H1 (cell line): ENCODE results near the gene PRKCA. TPM values are rescaled to one million over a fixed set of nuclear protein-coding genes. Genes with fewer than 3 reads are reported as not detected.
A peak's percentile ranks its signal among the peaks of the same experiment; 100 is the strongest.

Experiments
- CTCF ChIA-PET: fragments of 300-600 bp; sonication (Branson Sonifier 250); formaldehyde crosslinking; loops from one replicate; lab custom pipeline; 2021; ENCODE audit not compliant: partially characterized antibody; lab: Charles Lee
- POLR2A ChIA-PET: fragments of 300-600 bp; sonication (Branson Sonifier 250); formaldehyde crosslinking; loops from one replicate; lab custom pipeline; 2021; ENCODE audit warnings: inconsistent platforms; ENCODE audit not compliant: partially characterized antibody; lab: Charles Lee
- DNase-seq, 2 experiments: peaks; one replicate each; pipeline versions ENCODE4 v3.0.0 to v3.0.0-alpha.2; 2010 to 2022; ENCODE audit warnings: low spot score in 2 of 2, low read depth in 1 of 2, mixed read lengths in 1 of 2
- FAIRE-seq: peaks from 2 replicates; lab custom pipeline; 2011; peaks lifted over from hg19 to GRCh38; lab: Jason Lieb, UNC
- H2AFZ ChIP-seq: 2 replicates; pipeline ENCODE4 v1.8.1; 2012; ENCODE audit warnings: low read length, inconsistent platforms
- H2AK5ac ChIP-seq: 2 replicates; pipeline ENCODE4 v1.6.1; 2013; ENCODE audit warnings: low read depth, low read length
- H2BK120ac ChIP-seq: replicated peaks from 2 replicates; pipeline ENCODE3; 2013; ENCODE audit warnings: low read depth, low read length, inconsistent platforms
- H2BK12ac ChIP-seq: 2 replicates; pipeline ENCODE4 v1.6.1; 2013; ENCODE audit warnings: low read depth, low read length
- H2BK15ac ChIP-seq: 2 replicates; pipeline ENCODE4 v1.6.1; 2013; ENCODE audit warnings: low read length
- H2BK20ac ChIP-seq: 2 replicates; pipeline ENCODE4 v1.6.1; 2013; ENCODE audit warnings: low read length
- H2BK5ac ChIP-seq: 2 replicates; pipeline ENCODE4 v1.6.1; 2013; ENCODE audit warnings: low read depth, low read length
- H3K14ac ChIP-seq: 2 replicates; pipeline ENCODE4 v1.6.1; 2013; ENCODE audit warnings: inconsistent platforms; ENCODE audit not compliant: insufficient read length
- H3K18ac ChIP-seq: 2 replicates; pipeline ENCODE4 v1.6.1; 2013; ENCODE audit warnings: low read length; ENCODE audit errors: extremely low read depth
- H3K23ac ChIP-seq: 2 replicates; pipeline ENCODE4 v1.6.1; 2013; ENCODE audit warnings: inconsistent platforms; ENCODE audit not compliant: insufficient read length
- H3K23me2 ChIP-seq: 2 replicates; pipeline ENCODE4 v1.6.1; 2013; ENCODE audit warnings: low read depth, low read length
- H3K27ac ChIP-seq: 2 replicates; pipeline ENCODE4 v1.6.1; 2011; ENCODE audit warnings: low read depth, low read length, inconsistent platforms
- H3K27me3 ChIP-seq, 4 experiments: replicated peaks in 1 of 4; 1 replicate in 1 of 4; 2 replicates in 3 of 4; pipeline versions ENCODE4 v1.6.1 to v1.8.1; 2011 to 2013; ENCODE audit warnings: low read length in 3 of 4, mild to moderate bottlenecking in 3 of 4, inconsistent platforms in 2 of 4, mixed read lengths in 2 of 4, moderate library complexity in 1 of 4; ENCODE audit not compliant: control insufficient read depth in 3 of 4, insufficient read depth in 3 of 4; ENCODE audit errors: extremely low read depth in 1 of 4
- H3K36me3 ChIP-seq, 4 experiments: 2 replicates each; pipeline versions ENCODE4 v1.6.1 to v1.8.1; 2011 to 2013; ENCODE audit warnings: mild to moderate bottlenecking in 4 of 4, low read length in 3 of 4, moderate library complexity in 2 of 4, control low read depth in 1 of 4, inconsistent platforms in 1 of 4; ENCODE audit not compliant: insufficient read depth in 4 of 4, control insufficient read depth in 2 of 4
- H3K4ac ChIP-seq: replicated peaks from 2 replicates; pipeline ENCODE3; 2013; ENCODE audit warnings: low read length, low read depth, mixed read lengths, inconsistent platforms; ENCODE audit not compliant: insufficient read length
- H3K4me1 ChIP-seq, 4 experiments: replicated peaks in 1 of 4; 1 replicate in 1 of 4; 2 replicates in 3 of 4; pipeline versions ENCODE4 v1.6.1 to v1.8.1; 2011 to 2013; ENCODE audit warnings: low read length in 3 of 4, inconsistent platforms in 2 of 4, mixed read lengths in 1 of 4; ENCODE audit not compliant: insufficient read depth in 4 of 4, control insufficient read depth in 3 of 4
- H3K4me2 ChIP-seq, 2 experiments: 2 replicates each; pipeline versions ENCODE4 v1.6.1 to v1.8.1; 2011 to 2013; ENCODE audit warnings: low read depth in 2 of 2, low read length in 2 of 2, control low read depth in 1 of 2, inconsistent platforms in 1 of 2, mild to moderate bottlenecking in 1 of 2; ENCODE audit not compliant: insufficient read depth in 1 of 2
- H3K4me3 ChIP-seq, 4 experiments: fragments of 200-600, 300-600 bp in 1 of 4; sonication (generic), shearing (Covaris generic), sonication (Bioruptor Twin) in 1 of 4; 2 replicates each; pipeline versions ENCODE4 v1.5.1 to v1.8.1; 2011 to 2016; ENCODE audit warnings: low read length in 4 of 4, low read depth in 3 of 4, control low read depth in 2 of 4, inconsistent platforms in 2 of 4, mild to moderate bottlenecking in 2 of 4, mixed read lengths in 1 of 4, moderate library complexity in 1 of 4; ENCODE audit not compliant: insufficient read depth in 2 of 4; ENCODE audit errors: extremely low read depth in 1 of 4
- H3K56ac ChIP-seq: replicated peaks from 2 replicates; pipeline ENCODE3; 2013; ENCODE audit warnings: low read depth, mild to moderate bottlenecking, mixed read lengths, low read length, inconsistent platforms; ENCODE audit not compliant: insufficient read length
- H3K79me1 ChIP-seq: 2 replicates; pipeline ENCODE4 v1.6.1; 2013; ENCODE audit warnings: low read depth, low read length, control low read depth
- H3K79me2 ChIP-seq, 2 experiments: 2 replicates each; pipeline versions ENCODE4 v1.6.1 to v1.8.1; 2012 to 2013; ENCODE audit warnings: low read length in 2 of 2, mild to moderate bottlenecking in 2 of 2, inconsistent platforms in 1 of 2; ENCODE audit not compliant: insufficient read depth in 2 of 2, control insufficient read depth in 1 of 2
- H3K9ac ChIP-seq, 4 experiments: replicated peaks in 1 of 4; 1 replicate in 1 of 4; 2 replicates in 3 of 4; pipeline versions ENCODE4 v1.6.1 to v1.8.1; 2011 to 2013; ENCODE audit warnings: low read depth in 3 of 4, low read length in 3 of 4, control low read depth in 2 of 4, mild to moderate bottlenecking in 2 of 4, moderate library complexity in 2 of 4, inconsistent platforms in 1 of 4; ENCODE audit errors: extremely low read depth in 1 of 4
- H3K9me3 ChIP-seq, 2 experiments: 2 replicates each; pipeline versions ENCODE4 v1.6.1 to v1.8.1; 2012 to 2013; ENCODE audit warnings: mild to moderate bottlenecking in 2 of 2, moderate library complexity in 2 of 2, control low read depth in 1 of 2, inconsistent platforms in 1 of 2, low read depth in 1 of 2, low read length in 1 of 2, mixed read lengths in 1 of 2; ENCODE audit not compliant: insufficient read depth in 2 of 2
- H4K20me1 ChIP-seq, 2 experiments: replicated peaks in 1 of 2; 2 replicates each; pipeline versions ENCODE3 to v1.8.1; 2011 to 2013; ENCODE audit warnings: inconsistent platforms in 2 of 2, low read length in 2 of 2, mild to moderate bottlenecking in 1 of 2; ENCODE audit not compliant: insufficient read depth in 2 of 2, control insufficient read depth in 1 of 2
- H4K5ac ChIP-seq: 2 replicates; pipeline ENCODE4 v1.6.1; 2013; ENCODE audit warnings: low read length, low read depth, mixed read lengths, inconsistent platforms; ENCODE audit not compliant: insufficient read length
- H4K8ac ChIP-seq: 2 replicates; pipeline ENCODE4 v1.8.0; 2013; ENCODE audit warnings: mild to moderate bottlenecking, moderate library complexity, low read length, inconsistent platforms; ENCODE audit not compliant: insufficient read depth; ENCODE audit errors: extremely low read depth
- H4K91ac ChIP-seq: replicated peaks from 2 replicates; pipeline ENCODE3; 2013; ENCODE audit warnings: low read length, mixed read lengths, inconsistent platforms; ENCODE audit not compliant: insufficient read length
- POLR2A ChIP-seq, 2 experiments: IDR thresholded peaks; 1 replicate in 1 of 2; 2 replicates in 1 of 2; pipeline ENCODE4 v1.6.1; 2011; ENCODE audit warnings: low read depth in 2 of 2, low read length in 2 of 2, mild to moderate bottlenecking in 2 of 2; ENCODE audit errors: control extremely low read depth in 1 of 2
- WGBS, 2 experiments: shearing (Covaris generic) in 1 of 2; methylation state at CpG; one replicate each; pipeline versions ENCODE4 v1.1.6 to v1.1.7; 2013 to 2015; ENCODE audit warnings: low lambda C conversion rate in 2 of 2, mixed read lengths in 2 of 2, inconsistent platforms in 1 of 2, low coverage in 1 of 2, missing lambda C conversion rate in 1 of 2; ENCODE audit not compliant: insufficient replicate concordance in 2 of 2, insufficient coverage in 1 of 2, insufficient read length in 1 of 2; ENCODE audit errors: extremely low coverage in 1 of 2, missing lambda C conversion rate in 1 of 2; 5-methylcytosine and 5-hydroxymethylcytosine counted together
- polyA plus RNA-seq, 7 experiments: library from polyadenylated mRNA; depleted of rRNA in 3 of 7; stranded (reverse) in 5 of 7; unstranded in 2 of 7; fragments of >200 nt in 5 of 7; fragments of 200-250 nt in 2 of 7; gene quantifications; 1 replicate in 5 of 7; 2 replicates in 1 of 7; 4 replicates in 1 of 7; pipeline versions ENCODE4 v1.2.1 to v1.2.3, GENCODE V29; 2011 to 2013; ENCODE audit warnings: missing spikeins in 2 of 7, mixed read lengths in 2 of 7
- total RNA-seq: library from RNA; stranded (reverse); fragmentation: NEBNext Ultra II Directional; extraction: Animal tissue kit (Norgen Biotek cat#: 25700); gene quantifications from 2 replicates; pipeline ENCODE4 v1.2.1, GENCODE V29; 2021
- TF ChIP-seq, protein P1 (sequence below): IDR thresholded peaks from 2 replicates; pipeline ENCODE4 v1.6.1; 2012; ENCODE audit warnings: inconsistent platforms

PRKCA gene
- total and polyA plus RNA-seq, 2 of the 8 experiments (the other 6 are each of a cell fraction or from before 2014, with no cell fraction given): 5.8 to 17.8 TPM

GRCh38 chr17:66783656-66784381 lies 481.4 kb downstream of the PRKCA start:
- H4K5ac ChIP-seq: no peak overlapping the region
- no peak overlapping the region for H2AK5ac ChIP-seq
- H3K27ac ChIP-seq: no peak overlapping the region
- no peak overlapping the region for H3K14ac ChIP-seq
- no peak overlapping the region for H2BK20ac ChIP-seq
- 81% methylated on average over 17 of the region's 17 CpGs; no CpG with 5 or more reads in 1 of the 2 experiments for WGBS, 2 experiments
- H3K4me1 ChIP-seq: peaks cover 4 to 19% (median 9%) of the 10 kb centered on the region in 4 experiments; a peak in 5 of 7 replicates
- H3K79me2 ChIP-seq: no peaks in the 10 kb centered on the region
- TF ChIP-seq, protein P1, sequence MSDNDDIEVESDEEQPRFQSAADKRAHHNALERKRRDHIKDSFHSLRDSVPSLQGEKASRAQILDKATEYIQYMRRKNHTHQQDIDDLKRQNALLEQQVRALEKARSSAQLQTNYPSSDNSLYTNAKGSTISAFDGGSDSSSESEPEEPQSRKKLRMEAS: 0 out of 2 replicates have a peak, but pooled peaks have one; percentile 14
- TF ChIP-seq POLR2A (IDR thresholded peaks at IDR 0.05; ENCODE audit: control extremely low read depth in 1 of 2, low read depth in 2 of 2, low read length in 2 of 2): no peak
- H3K36me3 ChIP-seq: no peaks in the 10 kb centered on the region; a peak in 1 of 8 replicates
- no peak overlapping the region for H4K8ac ChIP-seq
- peak overlapping the region; percentile 54; the same call in 1 of the 2 replicates for H2BK12ac ChIP-seq
- no peaks in the 10 kb centered on the region for H3K79me1 ChIP-seq
- DNase-seq (no peak), FAIRE-seq (no peak)
- H3K23me2 ChIP-seq: no peaks in the 10 kb centered on the region
- H3K18ac ChIP-seq: no peak overlapping the region
- H3K27me3 ChIP-seq: no peaks in the 10 kb centered on the region
- no peak overlapping the region for H2BK120ac ChIP-seq
- H2AFZ ChIP-seq: no peak overlapping the region
- H3K4ac ChIP-seq: no peak overlapping the region
- no peak overlapping the region for H3K56ac ChIP-seq
- H3K23ac ChIP-seq: no peak overlapping the region
- H2BK5ac ChIP-seq: peak overlapping the region; percentile 50
- no peak overlapping the region for H3K9ac ChIP-seq
- H3K4me2 ChIP-seq: no peak overlapping the region
- peak overlapping the region; percentile 20 for H4K91ac ChIP-seq
- ChIA-PET CTCF (interaction anchor here (1.1 to 1.9 kb wide), 7 partner anchors 8 to 77 kb away, joined by 3 to 10 read pairs (median 3); no protein-coding TSS in a partner anchor), POLR2A (interaction anchor here (1.5 kb wide), 1 partner anchor 18 kb away, joined by 4 read pairs; no protein-coding TSS in a partner anchor)
- H3K9me3 ChIP-seq: no peaks in the 10 kb centered on the region
- no peak overlapping the region for H2BK15ac ChIP-seq
- no peak overlapping the region for H3K4me3 ChIP-seq
- H4K20me1 ChIP-seq: no peaks in the 10 kb centered on the region
